K562 (cell line): Measurements from ENCODE around the gene FAM219A. TPM values are rescaled to one million over a fixed set of nuclear protein-coding genes. Genes with fewer than 3 reads are reported as not detected.

Experiments used
- CHD1 ChIP-seq: fragments of 200-600 bp; sonication (generic); IDR thresholded peaks from one replicate; pipeline ENCODE4 v1.6.1; 2012; ENCODE audit warnings: mild to moderate bottlenecking, moderate library complexity, low read length, inconsistent platforms
- CREM ChIP-seq: IDR thresholded peaks from 2 replicates; pipeline ENCODE4 v1.6.1; 2014; ENCODE audit warnings: antibody characterized with exemption, low read depth
- DNMT1 ChIP-seq: fragments of 450-650 bp; IDR thresholded peaks from 2 replicates; pipeline ENCODE4 v1.6.1; 2016; ENCODE audit warnings: antibody characterized with exemption, mild to moderate bottlenecking
- E2F8 ChIP-seq: fragments of 450-650 bp; IDR thresholded peaks from 2 replicates; pipeline ENCODE4 v1.7.1; 2018; ENCODE audit warnings: mild to moderate bottlenecking, low read depth; ENCODE audit not compliant: partially characterized antibody
- E4F1 ChIP-seq: fragments of 250-450 bp; sonication (Bioruptor Pico); IDR thresholded peaks from 2 replicates; pipeline ENCODE4 v1.5.0; 2021; ENCODE audit warnings: mild to moderate bottlenecking, borderline replicate concordance
- HMGXB4 ChIP-seq: sonication (generic); formaldehyde crosslinking; IDR thresholded peaks from 2 replicates; pipeline ENCODE4 v1.8.1; 2023; ENCODE audit warnings: mild to moderate bottlenecking, missing genetic modification reagents
- PHF8 ChIP-seq: fragments of 200-600 bp; sonication (generic); IDR thresholded peaks from 2 replicates; pipeline ENCODE4 v1.6.1; 2012; ENCODE audit warnings: mixed run types, mild to moderate bottlenecking, inconsistent platforms, low read length, moderate library complexity, borderline replicate concordance
- RNF2 ChIP-seq: sonication (generic); IDR thresholded peaks from 2 replicates; pipeline ENCODE4 v1.6.1; 2016
- SUPT5H ChIP-seq: fragments of 450-650 bp; IDR thresholded peaks from 2 replicates; pipeline ENCODE4 v1.6.1; 2016
- TOE1 ChIP-seq, 2 experiments: fragments of 450-650 bp in 1 of 2; sonication (generic) in 1 of 2; formaldehyde crosslinking in 1 of 2; IDR thresholded peaks; 2 replicates each; pipeline versions ENCODE4 v1.7.1 to v1.8.0; 2016 to 2022; ENCODE audit warnings: borderline replicate concordance in 2 of 2, mild to moderate bottlenecking in 2 of 2, antibody characterized with exemption in 1 of 2, inconsistent platforms in 1 of 2, low read depth in 1 of 2, missing genetic modification reagents in 1 of 2, moderate library complexity in 1 of 2
- XRCC3 ChIP-seq: fragments of 450-650 bp; IDR thresholded peaks from 2 replicates; pipeline ENCODE4 v1.6.1; 2017; ENCODE audit warnings: mild to moderate bottlenecking, moderate library complexity
- XRCC4 ChIP-seq: IDR thresholded peaks from one replicate; pipeline ENCODE4 v1.6.1; 2011; ENCODE audit not compliant: insufficient read depth, insufficient read length; ENCODE audit errors: extremely low read depth
- ZFP91 ChIP-seq: sonication (generic); formaldehyde crosslinking; IDR thresholded peaks from 2 replicates; pipeline ENCODE4 v1.8.0; 2022; ENCODE audit warnings: mild to moderate bottlenecking, missing genetic modification reagents
- ZNF217 ChIP-seq: sonication (generic); formaldehyde crosslinking; IDR thresholded peaks from 2 replicates; pipeline ENCODE4 v1.8.0; 2022; ENCODE audit warnings: mild to moderate bottlenecking, missing genetic modification reagents
- ZNF511 ChIP-seq: sonication (generic); formaldehyde crosslinking; IDR thresholded peaks from 2 replicates; pipeline ENCODE4 v1.8.0; 2022; ENCODE audit warnings: mild to moderate bottlenecking, missing genetic modification reagents
- polyA plus RNA-seq, 8 experiments: library from polyadenylated mRNA; depleted of rRNA in 4 of 8; stranded (reverse) in 5 of 8; unstranded in 3 of 8; fragments of >200 nt; fragmentation: Nextera tagmentation in 2 of 8; fragmentation: Illumina TruSeq in 1 of 8; extraction: Ambion mirVana in 2 of 8; extraction: Trizol in 1 of 8; gene quantifications; 2 replicates each; pipeline versions ENCODE4 v1.2.1 to v1.2.3, GENCODE V29; 2011 to 2014; ENCODE audit warnings: inconsistent platforms in 1 of 8, missing spikeins in 1 of 8
- total RNA-seq, 7 experiments: library from RNA; depleted of rRNA in 6 of 7; stranded (reverse); fragments of >200 nt in 6 of 7; fragmentation: Illumina TruSeq in 2 of 7; extraction: Trizol in 2 of 7; gene quantifications; 2 replicates each; pipeline versions ENCODE4 v1.2.1 to v1.2.3, GENCODE V29; 2011 to 2021; ENCODE audit warnings: low replicate concordance in 1 of 7

Gene FAM219A
- total and polyA plus RNA-seq, 9 of the 15 experiments (the other 6 are each of a cell fraction or from before 2014, with no cell fraction given), result 0.63 to 8.6 (median 2.9) TPM

- TF ChIP-seq ZNF511 (CRISPR knock-in tag) (no peak), TOE1 (IDR thresholded peaks at IDR 0.05; ENCODE audit: borderline replicate concordance) (no peak), TOE1 (CRISPR knock-in tag; IDR thresholded peaks at IDR 0.05; ENCODE audit: borderline replicate concordance, low read depth) (no peak), XRCC4 (no peak), E4F1 (CRISPR knock-in tag) (no peak), DNMT1 (no peak), CREM (0 out of 2 replicates have a peak, but pooled peaks have one; percentile 54), XRCC3 (no peak), RNF2 (no peak), E2F8 (no peak), CHD1 (no peak), PHF8 (peak; percentile 42; the same call in 1 of the 2 replicates), SUPT5H (no peak), ZNF217 (CRISPR knock-in tag) (no peak), HMGXB4 (CRISPR knock-in tag) (no peak), ZFP91 (CRISPR knock-in tag) (no peak)
These were observed at the start of gene FAM219A, which contains the start of gene DNAI1 (continued) for GRCh38 chr9:34458013-34458958.
